GM12872 (cell line): ENCODE results near the gene TSPAN9.

Experiments
- CTCF ChIP-seq: IDR thresholded peaks from 3 replicates; pipeline ENCODE4 v1.5.1; 2011; ENCODE audit warnings: low read depth, mild to moderate bottlenecking, low read length, moderate library complexity; ENCODE audit not compliant: insufficient read depth

The TSPAN9 gene

GRCh38 chr12:3326850-3327780 lies 249.9 kb downstream of the TSPAN9 start:
- no peak for TF ChIP-seq CTCF

- TF ChIP-seq CTCF = no peak
Measured at GRCh38 chr12:3328081-3328480, 250.9 kb downstream of the TSPAN9 start.

GRCh38 chr12:3328571-3328970 lies 251.4 kb downstream of the TSPAN9 start:
- TF ChIP-seq CTCF = no peak

GRCh38 chr12:3329361-3329760 lies 252.2 kb downstream of the TSPAN9 start:
- TF ChIP-seq CTCF = no peak

GRCh38 chr12:3330976-3331510 lies 253.9 kb downstream of the TSPAN9 start:
- TF ChIP-seq CTCF = no peak

- TF ChIP-seq CTCF = no peak
Measured at GRCh38 chr12:3332188-3332587, 255.0 kb downstream of the TSPAN9 start.

GRCh38 chr12:3333583-3333982 lies 256.4 kb downstream of the TSPAN9 start:
- no peak for TF ChIP-seq CTCF
